Left renal cortex interstitium (tissue), 4 donors: Measurements from ENCODE around the gene DDX20. TPM values are rescaled to one million over a fixed set of nuclear protein-coding genes. Genes with fewer than 3 reads are reported as not detected.

Experiments used
- DNase-seq, 4 donors: peaks; one replicate each; pipeline ENCODE4 v3.0.0-alpha.2; 2013; ENCODE audit warnings: low read depth in 4 of 4, low spot score in 2 of 4, missing footprints in 1 of 4
- polyA plus RNA-seq, 4 donors: library from polyadenylated mRNA; unstranded; fragments of 120-200 nt; gene quantifications; one replicate each; pipeline ENCODE4 v1.2.1, GENCODE V29; 2013; ENCODE audit not compliant: insufficient read length in 4 of 4

The DDX20 gene
- polyA plus RNA-seq, 4 donors: 19.6 to 25.1 (median 23.5) TPM

GRCh38 chr1:111747282-111747734 lies 8.4 kb upstream of the DDX20 start:
- no peak for DNase-seq

GRCh38 chr1:111747947-111748346 lies 7.8 kb upstream of the DDX20 start:
- DNase-seq: no peak

DNA sequence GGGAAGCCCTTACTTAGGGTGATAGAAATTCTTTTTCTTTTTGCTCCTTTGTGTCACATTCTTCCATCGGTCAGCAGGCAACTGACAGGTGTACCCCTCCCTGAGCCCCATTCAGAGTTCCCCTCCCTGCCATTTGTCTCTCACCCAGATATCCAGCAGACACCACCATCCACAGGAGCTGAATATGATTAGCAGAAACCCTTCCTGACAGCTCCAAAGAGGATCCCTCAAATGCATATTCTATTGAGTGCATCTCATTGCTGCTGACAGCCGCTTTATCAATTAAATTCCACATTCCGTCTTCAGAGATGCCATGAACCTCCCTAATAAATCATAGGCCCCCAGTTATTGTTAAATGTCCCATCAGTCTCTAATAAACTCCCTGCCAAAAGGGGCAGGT lies 6.1 kb upstream of the DDX20 start:
- DNase-seq: no peak

- no peak for DNase-seq
These were observed 4.8 kb upstream of the DDX20 start for GRCh38 chr1:111750856-111751255.

DNA sequence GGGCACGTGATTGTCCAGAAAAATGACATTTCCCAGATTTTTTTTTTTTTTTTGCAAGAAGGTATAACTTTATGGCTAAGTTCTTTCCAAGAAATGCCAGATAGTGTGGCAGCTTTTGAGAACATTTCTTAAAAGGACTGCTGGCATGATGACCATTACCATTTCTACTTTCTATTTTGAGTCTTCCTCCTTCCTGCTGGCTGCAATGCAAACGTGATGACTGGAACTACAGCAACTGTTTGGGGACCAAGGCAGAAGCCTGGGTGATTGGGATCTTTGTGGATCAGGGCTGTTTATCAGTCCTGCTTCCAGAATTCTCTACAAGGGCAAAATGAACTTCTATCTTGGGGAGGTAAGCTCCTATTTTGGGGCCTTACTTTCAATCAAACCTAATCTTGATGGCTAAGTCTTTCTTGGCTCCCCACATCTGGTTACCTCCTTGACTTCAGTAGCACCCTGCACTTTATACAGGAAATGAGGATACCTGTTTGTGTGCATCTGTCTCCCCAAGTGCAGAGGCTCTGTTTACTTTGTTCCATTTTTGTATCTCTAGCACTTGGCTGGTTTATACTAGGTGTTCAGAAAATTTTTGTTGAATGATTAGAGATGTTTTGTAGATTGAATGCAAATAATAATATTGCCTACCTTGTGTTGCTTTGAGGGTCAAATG lies 3.7 kb upstream of the DDX20 start:
- DNase-seq: no peak

- DNase-seq: peak in 3 of 4 donors; percentile 57 to 78 (median 65)
These were observed 744 bp upstream of the DDX20 start for GRCh38 chr1:111754984-111755330.

DNA sequence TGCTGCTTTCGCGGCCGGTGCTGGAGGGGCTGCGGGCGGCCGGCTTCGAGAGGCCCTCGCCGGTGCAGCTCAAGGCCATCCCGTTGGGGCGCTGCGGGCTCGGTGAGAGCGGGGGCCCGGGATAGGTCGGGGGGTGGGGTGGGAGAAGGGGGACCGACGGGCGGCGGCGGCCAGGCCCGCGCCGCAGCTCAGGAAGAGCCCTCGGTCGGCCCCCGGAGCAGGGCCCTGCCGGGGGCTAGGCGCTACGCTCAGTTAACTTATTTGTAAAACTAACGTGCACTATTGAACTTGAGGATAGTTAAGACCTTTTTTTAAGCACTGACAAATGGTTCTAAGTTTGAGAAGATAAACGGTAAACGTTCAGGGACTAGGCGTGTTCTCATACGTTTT lies 418 bp downstream of the DDX20 start:
- no peak for DNase-seq

DNA sequence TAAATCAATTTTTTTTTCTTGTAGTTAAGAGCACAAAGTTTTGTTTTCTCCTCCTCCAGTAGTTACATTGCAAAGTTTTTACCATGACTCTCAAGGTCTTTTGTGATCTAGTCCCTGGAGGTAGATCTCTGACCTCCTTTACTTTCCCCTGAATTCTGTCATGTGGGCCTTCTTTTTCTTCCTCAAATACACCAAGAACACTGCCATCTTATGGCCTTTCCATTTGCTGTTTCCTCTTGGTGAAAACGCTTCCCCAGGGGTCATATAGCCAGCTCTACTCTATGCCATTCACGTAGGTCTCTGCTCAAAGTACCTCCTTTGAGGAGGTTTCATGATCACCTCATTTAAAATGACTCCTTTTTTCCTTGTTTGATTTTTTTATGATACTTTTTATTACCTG lies 2.7 kb downstream of the DDX20 start:
- DNase-seq: no peak

DNA sequence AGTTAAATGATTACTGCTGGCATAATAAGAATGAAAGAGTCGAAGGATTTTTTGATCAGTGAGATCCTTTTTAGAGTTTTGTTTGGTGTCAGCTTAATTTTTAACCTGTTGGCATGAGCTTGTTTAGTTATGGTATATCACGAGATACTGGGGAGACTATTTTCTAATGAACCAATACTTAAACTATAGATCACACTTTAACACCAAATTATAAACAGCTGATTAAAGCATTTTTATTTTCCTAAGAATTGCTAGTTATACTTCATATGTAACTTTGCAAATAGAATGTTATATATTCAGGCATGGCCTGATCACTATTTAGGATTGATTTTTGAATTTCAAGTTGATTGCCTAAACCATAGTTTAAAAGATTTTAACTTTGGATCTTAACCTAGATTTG lies 6.0 kb downstream of the DDX20 start:
- DNase-seq: no peak

DNA sequence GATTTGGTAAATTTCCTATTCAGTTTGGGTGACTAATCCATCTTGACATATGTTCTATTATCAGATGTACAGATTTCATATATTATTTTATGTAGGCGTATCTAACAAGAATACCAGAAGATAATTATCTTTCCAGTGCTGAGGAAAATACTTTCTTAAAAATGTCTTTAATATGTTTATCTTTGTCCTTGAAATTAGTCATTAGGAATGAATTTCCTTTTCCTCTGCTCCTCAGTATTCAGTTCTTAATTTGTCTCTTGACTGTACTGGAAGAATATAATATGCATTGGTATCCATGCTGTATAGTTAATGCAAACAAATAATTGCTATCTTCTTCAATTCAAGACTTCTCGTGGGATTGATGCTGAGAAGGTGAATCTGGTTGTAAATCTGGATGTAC lies 6.6 kb downstream of the DDX20 start:
- no peak for DNase-seq

DNA sequence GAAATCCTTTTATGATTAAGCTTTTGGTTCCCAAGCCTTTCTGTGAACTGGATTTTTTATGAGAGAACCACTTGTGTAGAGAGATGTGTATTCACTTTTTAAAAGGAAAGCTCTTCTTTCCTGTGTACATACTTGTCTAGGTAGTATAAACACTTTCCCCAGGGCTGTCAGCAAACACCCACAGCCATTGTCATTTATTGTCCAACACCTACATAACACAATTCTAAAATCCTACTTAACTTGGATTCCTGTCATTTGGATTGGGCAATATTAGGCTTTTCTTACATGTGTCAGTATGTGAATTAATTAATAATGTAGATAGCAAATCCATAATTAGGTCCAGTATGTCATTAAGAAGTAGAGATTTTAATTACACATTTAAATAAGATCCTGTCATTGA lies 12.3 kb downstream of the DDX20 start:
- no peak for DNase-seq

DNA sequence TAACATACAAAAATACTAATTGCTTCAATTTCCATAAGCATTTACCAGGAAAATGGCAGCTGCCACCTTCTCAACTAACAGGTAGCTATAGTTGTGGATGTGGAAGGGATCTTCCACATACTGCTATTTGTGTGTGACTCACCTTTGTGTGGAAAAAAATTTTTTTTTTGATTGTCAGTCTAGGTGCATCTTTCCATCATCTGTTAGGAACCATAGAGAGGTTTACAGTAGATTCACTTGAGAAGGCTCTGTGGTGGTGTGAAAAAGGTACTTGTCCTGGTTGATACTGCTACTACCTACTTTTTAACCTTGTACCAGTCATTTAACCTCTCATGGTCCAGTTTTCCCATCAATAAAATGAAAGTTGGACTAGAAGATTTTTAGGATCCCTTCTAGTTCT lies 12.9 kb downstream of the DDX20 start:
- DNase-seq: no peak

DNA sequence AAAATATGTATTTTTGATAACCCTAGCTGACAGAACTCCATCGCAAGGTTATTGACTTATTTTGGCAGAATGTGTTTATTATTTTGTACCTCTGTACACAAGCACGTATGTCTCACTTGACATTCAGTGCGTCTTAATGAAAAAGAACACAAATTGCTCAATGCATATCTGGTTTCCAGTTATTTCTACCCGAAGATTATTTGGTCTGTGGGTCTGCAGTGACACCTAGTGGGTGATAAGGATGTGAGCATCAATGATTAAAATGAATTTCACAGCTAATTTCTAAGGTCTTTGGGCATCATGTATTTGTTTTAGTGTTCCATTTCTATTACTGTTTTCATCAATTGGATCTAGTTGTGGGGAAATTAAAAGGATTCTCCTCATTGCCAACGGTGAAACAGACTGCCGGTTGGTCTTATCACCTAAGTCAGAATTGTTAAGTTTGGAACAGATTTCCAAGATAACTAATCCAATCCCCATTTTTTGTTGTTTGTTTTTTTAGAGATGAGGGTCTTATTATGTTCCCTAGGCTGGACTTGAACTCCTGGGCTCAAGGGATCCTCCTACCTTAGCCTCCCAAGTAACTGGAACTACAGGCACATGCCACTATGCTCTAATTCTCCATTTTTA lies 13.9 kb downstream of the DDX20 start:
- DNase-seq: peak in 2 of 4 donors; percentile 30 to 54

GRCh38 chr1:111770916-111771315 lies 15.2 kb downstream of the DDX20 start:
- no peak for DNase-seq

GRCh38 chr1:111775966-111776365 lies 20.3 kb downstream of the DDX20 start:
- no peak for DNase-seq

DNA sequence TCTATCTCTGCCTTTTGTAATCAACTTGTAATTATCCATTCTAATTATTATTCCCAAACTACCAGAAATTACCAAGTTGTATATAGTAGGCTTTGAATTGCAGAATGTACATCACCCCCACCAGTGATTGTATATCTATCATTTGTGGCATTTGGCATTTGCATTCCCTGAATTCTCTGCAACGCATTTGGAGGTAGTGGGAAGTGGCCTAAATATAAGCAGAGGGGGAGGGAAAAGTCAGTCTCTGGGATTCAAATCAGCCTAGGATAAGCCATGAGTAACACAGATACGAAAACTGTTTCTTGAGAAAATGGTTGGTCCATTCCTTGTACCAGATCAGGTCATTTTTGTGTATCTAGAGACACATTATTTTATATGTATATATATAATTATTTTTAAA lies 20.7 kb downstream of the DDX20 start:
- DNase-seq: no peak

- no peak for DNase-seq
These were observed 21.2 kb downstream of the DDX20 start for GRCh38 chr1:111776861-111777260.

DNA sequence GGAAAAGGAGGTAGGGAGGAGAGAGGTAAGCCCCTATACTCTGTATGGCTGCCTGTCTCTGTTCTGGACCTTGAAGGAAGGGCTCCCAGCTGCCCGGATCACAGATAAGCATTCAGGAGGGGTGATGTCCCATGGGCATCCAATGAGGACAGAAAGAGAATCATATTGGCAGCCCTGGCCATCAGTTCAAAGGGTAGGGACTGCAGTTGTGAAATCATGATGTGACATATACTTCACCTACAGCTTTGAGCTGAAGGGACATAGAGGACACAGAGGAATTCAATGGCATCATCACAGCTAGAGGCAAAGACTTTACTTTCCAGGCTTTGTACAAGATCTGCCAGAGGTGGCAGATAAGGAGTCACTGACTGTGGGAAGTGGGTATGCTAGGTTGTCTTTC lies 21.6 kb downstream of the DDX20 start:
- DNase-seq: no peak

DNA sequence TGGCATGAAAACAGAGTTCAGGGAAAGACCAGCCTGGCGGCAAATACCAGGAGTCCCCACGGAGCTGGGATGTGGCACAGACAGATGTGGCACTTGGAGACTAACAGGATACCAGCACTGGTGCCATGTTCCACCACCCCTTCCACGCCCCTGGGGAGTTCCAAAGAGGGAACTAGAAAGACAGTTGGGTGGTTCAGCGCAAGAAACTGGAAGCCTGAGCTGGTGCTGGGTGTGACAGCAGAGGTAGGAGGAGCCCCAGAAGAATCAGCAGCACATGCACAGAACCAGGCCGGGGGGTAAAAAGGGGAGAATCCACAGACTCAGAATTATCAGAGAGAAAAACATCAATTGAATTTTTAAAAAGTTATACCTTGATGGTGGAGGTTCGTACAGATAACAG lies 22.4 kb downstream of the DDX20 start:
- no peak for DNase-seq

DNA sequence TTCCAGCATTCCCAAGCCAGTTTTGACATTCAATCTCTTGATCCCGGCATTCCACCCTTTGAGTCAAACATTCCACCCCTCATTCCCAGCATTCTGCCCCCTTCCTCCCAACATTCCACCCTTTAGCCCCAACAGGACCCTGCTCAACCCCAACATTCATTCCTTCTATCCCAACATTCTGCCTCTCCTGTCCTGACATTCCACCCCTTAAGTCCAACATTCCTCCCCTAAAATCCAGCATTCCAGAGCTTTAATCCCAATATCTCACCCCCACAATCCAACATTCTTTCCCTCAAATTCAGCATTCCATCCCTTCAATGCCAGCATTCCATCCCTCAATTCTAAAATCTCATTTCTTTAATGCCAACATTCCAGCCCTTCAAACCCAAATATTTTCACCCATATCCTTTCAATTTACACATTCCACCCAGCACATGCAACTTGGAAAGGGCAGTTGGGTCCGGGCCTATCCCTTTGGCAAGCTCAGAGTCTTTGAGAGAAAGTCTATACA lies 22.9 kb downstream of the DDX20 start:
- no peak for DNase-seq

- DNase-seq: no peak
These were observed 23.8 kb downstream of the DDX20 start for GRCh38 chr1:111779546-111779945.

- DNase-seq: no peak
These were observed 28.7 kb downstream of the DDX20 start for GRCh38 chr1:111784273-111784901.
